Activated CD4-positive, alpha-beta T cell treated with anti-CD3 and anti-CD28 coated beads, Interleukin-2, amount 50 U/mL, for 1 hour (primary cell): ENCODE measurements around the gene SIMC1.

Experiments used
- DNase-seq: peaks from one replicate; pipeline ENCODE4 v3.0.0-alpha.2; 2020

Gene SIMC1

DNA sequence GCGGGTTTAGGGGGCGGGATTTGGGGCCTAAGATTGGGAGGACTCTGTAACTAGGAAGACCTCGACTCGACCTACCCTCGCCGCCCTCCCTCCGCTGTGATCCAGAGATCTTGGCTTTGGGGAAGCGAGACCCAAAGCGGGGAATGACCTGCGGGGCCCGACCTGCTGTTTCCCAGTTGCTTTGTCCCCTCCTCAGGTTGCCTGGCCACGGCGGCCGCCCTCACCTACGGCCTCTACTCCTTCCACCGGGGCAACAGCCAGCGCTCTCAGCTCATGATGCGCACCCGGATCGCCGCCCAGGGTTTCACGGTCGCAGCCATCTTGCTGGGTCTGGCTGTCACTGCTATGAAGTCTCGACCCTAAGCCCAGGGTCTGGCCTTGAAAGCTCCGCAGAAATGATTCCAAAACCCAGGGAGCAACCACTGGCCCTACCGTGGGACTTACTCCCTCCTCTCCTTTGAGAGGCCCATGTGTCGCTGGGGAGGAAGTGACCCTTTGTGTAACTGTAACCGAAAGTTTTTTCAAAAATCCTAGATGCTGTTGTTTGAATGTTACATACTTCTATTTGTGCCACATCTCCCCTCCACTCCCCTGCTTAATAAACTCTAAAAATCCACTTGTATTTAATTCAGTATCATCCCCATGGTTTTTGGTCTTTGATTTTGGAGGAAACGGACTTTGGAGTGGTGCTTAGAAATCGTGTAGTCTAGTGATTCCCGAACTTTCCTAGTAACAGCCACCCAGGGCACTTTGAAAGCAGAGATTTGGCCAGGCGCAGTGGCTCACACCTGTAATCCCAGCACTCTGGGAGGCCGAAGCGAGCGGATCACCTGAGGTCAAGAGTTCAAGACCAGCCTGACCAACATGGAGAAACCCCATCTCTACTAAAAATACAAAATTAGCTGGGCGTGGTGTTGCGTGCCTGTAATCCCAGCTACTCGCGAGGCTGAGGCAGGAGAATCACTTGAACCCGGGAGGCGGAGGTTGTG is 151.2 kb downstream of the SIMC1 start:
- DNase-seq, result no peak

DNA sequence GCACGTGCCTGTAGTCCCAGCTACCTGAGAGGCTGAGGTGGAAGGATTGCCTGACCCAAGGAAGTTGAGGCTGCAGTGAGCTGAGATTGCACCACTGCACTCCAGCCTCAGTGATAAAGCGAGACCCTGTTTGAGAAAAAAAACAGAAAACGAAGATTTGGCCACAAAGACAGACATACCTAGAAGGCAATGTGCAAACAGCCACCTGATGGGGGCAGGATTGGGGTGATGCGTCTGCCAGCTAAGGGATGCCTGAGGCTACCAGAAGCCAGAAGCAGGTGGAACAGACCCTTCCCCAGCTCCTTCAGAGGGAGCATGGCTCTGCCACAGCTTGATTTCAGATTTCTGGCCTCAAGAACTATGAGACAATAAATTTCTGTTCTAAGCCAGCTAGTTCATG is 153.3 kb downstream of the SIMC1 start:
- no peak for DNase-seq

DNA sequence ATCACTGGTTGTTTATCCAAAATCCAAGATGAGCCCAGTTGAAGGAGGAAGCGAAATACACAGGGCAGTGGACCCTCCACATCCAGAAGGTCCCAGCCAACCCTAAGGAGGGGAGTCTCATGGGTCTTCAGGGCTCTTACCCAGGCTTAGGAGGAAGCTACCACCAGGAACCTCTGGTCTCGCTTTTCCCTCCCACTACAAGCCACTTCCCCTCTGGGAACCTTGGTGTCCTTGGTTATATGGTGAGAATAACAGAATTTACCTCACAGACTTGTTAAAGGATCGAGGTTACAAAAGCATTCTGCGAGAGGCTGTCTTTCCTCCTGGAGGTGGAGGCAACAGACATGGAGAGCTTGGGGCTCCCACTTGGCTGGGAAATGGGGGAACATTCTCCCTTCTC is 153.8 kb downstream of the SIMC1 start:
- no peak for DNase-seq

DNA sequence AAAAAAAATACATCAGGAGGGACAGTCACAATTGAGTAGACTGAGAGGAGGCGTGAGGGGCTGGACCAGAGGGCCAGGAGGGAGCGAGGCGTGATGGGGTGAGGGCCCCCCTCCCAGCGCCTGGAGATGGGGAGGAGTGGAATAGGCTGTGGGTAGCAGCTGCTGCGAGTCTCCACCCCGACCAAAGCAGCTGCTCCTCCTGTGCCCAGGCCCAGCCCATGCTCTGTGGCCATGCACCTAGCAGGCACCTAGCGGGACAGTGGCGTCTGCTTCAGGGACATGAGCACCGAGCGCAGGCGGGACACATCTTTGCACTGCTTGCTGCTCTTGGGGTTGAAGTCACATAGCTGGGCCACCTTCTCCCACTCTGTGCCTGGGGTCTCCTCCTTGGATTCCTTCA is 154.3 kb downstream of the SIMC1 start:
- DNase-seq, result no peak

DNA sequence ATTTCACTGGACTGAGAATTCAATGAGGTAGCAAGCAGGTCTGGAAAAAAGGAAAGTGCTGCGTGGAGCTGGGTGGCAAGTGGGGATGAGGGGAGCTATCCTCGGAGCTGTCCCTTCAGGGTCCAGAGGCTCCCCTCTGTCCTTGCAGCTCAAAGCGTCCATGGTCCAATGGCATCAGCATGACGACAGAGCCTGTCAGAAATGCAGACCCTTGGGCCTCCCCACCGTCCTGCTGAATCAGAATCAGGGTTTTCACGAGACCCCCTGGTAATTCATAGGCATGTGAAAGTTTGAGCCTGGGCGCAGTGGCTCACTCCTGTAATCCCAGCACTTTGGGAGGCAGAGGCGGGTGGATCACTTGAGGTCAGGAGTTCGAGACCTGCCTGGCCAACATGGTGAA is 155.9 kb downstream of the SIMC1 start:
- no peak for DNase-seq

DNA sequence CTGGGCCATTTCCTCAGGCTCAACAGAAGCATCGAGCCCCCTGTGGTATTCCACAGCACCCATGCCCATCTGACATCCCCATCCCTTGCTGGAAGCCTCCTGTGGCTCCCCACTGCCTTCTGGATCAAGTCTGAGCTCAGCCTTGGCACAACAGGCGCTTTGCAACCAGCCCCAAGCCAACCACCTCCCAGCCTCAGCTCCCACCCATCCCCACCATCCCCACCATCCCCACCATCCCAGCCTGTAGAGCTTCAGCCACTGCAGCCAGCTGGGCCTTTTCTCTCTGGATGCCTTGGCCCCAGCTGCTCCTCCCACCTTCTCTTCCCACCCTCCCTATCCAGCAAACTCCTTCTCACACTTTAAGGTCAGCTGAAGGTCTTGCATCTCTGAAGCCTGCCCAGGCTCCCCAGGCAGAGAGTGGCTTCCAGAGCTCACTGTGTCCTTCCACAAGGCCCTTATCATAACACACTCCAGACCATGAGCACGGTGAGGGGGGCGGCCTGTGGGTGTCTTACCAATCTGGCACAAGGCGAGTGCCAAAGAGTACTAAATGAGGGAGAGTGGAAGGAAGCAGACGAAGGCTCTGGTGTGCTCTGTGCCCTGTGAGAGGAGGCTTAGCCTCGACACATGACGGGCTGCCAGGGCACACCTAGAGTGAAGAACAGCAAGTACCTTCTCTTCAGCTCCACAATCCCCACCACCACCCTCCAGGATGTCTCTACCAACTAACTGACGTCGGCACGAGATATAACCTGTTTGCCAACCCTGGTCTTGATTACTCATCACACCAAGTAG is 156.9 kb downstream of the SIMC1 start:
- no peak for DNase-seq
